PC-3 (cell line): ENCODE data around the gene KL. TPM values are rescaled to one million over a fixed set of nuclear protein-coding genes. Genes with fewer than 3 reads are reported as not detected.
A peak's percentile ranks its signal among the peaks of the same experiment; 100 is the strongest.

ENCODE experiments used
- ATAC-seq: fragments of 200-7000 bp; cut with Tn5 transposase; 2 replicates; pipeline ENCODE4 v1.9.1; 2020; ENCODE audit warnings: mild to moderate bottlenecking, moderate library complexity
- BruUV-seq: library from RNA; stranded (reverse); fragments of 400-500 nt; replicated peaks from 2 replicates; lab custom pipeline; 2021; lab: Mats Ljungman, UMichigan
- CTCF ChIA-PET: fragments of 300-600 bp; sonication (Branson Sonifier 250); formaldehyde crosslinking; loops from one replicate; lab custom pipeline; 2022; ENCODE audit warnings: antibody characterized with exemption; lab: Charles Lee
- POLR2A ChIA-PET: fragments of 300-600 bp; sonication (Branson Sonifier 250); formaldehyde crosslinking; loops from one replicate; lab custom pipeline; 2022; ENCODE audit warnings: antibody characterized with exemption; ENCODE audit not compliant: unreplicated experiment; lab: Charles Lee
- DNase-seq: peaks from one replicate; pipeline ENCODE4 v3.0.0-alpha.2; 2015
- H2AFZ ChIP-seq: fragments of 300-600 bp; sonication (generic); 2 replicates; pipeline ENCODE4 v1.6.0; 2016; ENCODE audit warnings: antibody characterized with exemption, low read length
- H3F3A ChIP-seq: fragments of 300-600 bp; sonication (generic); one replicate; pipeline ENCODE4 v1.6.0; 2017; ENCODE audit warnings: antibody characterized with exemption, low read length, control low read depth, mild to moderate bottlenecking; ENCODE audit not compliant: unreplicated experiment
- H3K27ac ChIP-seq: fragments of 300-600 bp; sonication (generic); 2 replicates; pipeline ENCODE4 v1.5.1; 2016; ENCODE audit warnings: mild to moderate bottlenecking, low read length
- H3K27me3 ChIP-seq: fragments of 300-600 bp; sonication (generic); 2 replicates; pipeline ENCODE4 v1.6.1; 2016; ENCODE audit warnings: low read length, mixed read lengths
- H3K36me3 ChIP-seq: fragments of 300-600 bp; sonication (generic); 2 replicates; pipeline ENCODE4 v1.6.1; 2016; ENCODE audit warnings: low read depth, mixed run types, low read length, mixed read lengths
- H3K4me1 ChIP-seq: fragments of 300-600 bp; sonication (generic); 2 replicates; pipeline ENCODE4 v1.5.1; 2016; ENCODE audit warnings: low read length; ENCODE audit not compliant: insufficient read depth
- H3K4me2 ChIP-seq: fragments of 300-600 bp; sonication (generic); 2 replicates; pipeline ENCODE4 v1.6.0; 2016; ENCODE audit warnings: low read length
- H3K4me3 ChIP-seq: fragments of 300-600 bp; sonication (generic); 2 replicates; pipeline ENCODE4 v1.5.1; 2016; ENCODE audit warnings: mild to moderate bottlenecking, low read length, mixed read lengths
- H3K79me2 ChIP-seq: fragments of 300-600 bp; sonication (generic); 2 replicates; pipeline ENCODE4 v1.6.1; 2017; ENCODE audit warnings: low read length, mixed read lengths
- H3K9ac ChIP-seq: fragments of 300-600 bp; sonication (generic); 2 replicates; pipeline ENCODE4 v1.6.0; 2016; ENCODE audit warnings: mild to moderate bottlenecking, low read length
- H3K9me2 ChIP-seq: fragments of 300-600 bp; sonication (generic); replicated peaks from 2 replicates; pipeline ENCODE4 v1.6.1; 2016; ENCODE audit warnings: mixed run types, low read length, mixed read lengths
- H3K9me3 ChIP-seq: fragments of 300-600 bp; sonication (generic); 2 replicates; pipeline ENCODE4 v1.6.1; 2016; ENCODE audit warnings: low read length, mixed read lengths
- H4K20me1 ChIP-seq: fragments of 300-600 bp; sonication (generic); 2 replicates; pipeline ENCODE4 v1.6.1; 2016; ENCODE audit warnings: low read length, mixed read lengths
- CTCF ChIP-seq: fragments of 300-600 bp; sonication (generic); conservative IDR thresholded peaks from 2 replicates; pipeline ENCODE4 v1.5.1; 2017; ENCODE audit warnings: antibody characterized with exemption, low read depth, mild to moderate bottlenecking, low read length
- EZH2 ChIP-seq: fragments of 300-600 bp; sonication (generic); IDR thresholded peaks from one replicate; pipeline ENCODE4 v1.6.1; 2017; ENCODE audit warnings: antibody characterized with exemption, mild to moderate bottlenecking, low read length; ENCODE audit not compliant: unreplicated experiment
- EZH2phosphoT487 ChIP-seq: fragments of 300-600 bp; sonication (generic); IDR thresholded peaks from 2 replicates; pipeline ENCODE4 v1.6.1; 2018; ENCODE audit warnings: mild to moderate bottlenecking, antibody characterized with exemption, low read length, borderline replicate concordance
- intact Hi-C: fragments of 100-400 bp; cut with micrococcal nuclease; formaldehyde crosslinking; loops from 2 replicates; pipeline ENCODE4 v1.9.0; 2023
- total RNA-seq: library from RNA; depleted of rRNA; stranded (reverse); fragments of >200 nt; gene quantifications from 2 replicates; pipeline ENCODE4 v1.2.3, GENCODE V29; 2014

Gene KL
- total RNA-seq, 1 experiment from 2014 or later = 0.07 TPM

GRCh38 chr13:33099860-33100259 lies 83.6 kb downstream of the KL start:
- BruUV-seq = no TSS peak
- TF ChIP-seq CTCF (no peak), EZH2 (no peak), EZH2phosphoT487 (no peak)
- Histone ChIP-seq H3K27ac (no peak overlapping the region), H3K36me3 (peaks cover 3% of the 10 kb centered on the region), H3K9ac (no peak overlapping the region), H3K9me2 (no peaks in the 10 kb centered on the region), H2AFZ (no peak overlapping the region), H3K79me2 (no peaks in the 10 kb centered on the region), H3K4me3 (no peak overlapping the region), H3F3A (no peaks in the 10 kb centered on the region), H3K4me1 (no peaks in the 10 kb centered on the region), H4K20me1 (no peaks in the 10 kb centered on the region), H3K27me3 (no peaks in the 10 kb centered on the region), H3K4me2 (no peak overlapping the region), H3K9me3 (no peaks in the 10 kb centered on the region)
- intact Hi-C loops = no loop called here
- no peak for ATAC-seq
- DNase-seq = no peak
- CTCF ChIA-PET = no interaction called here
- POLR2A ChIA-PET = no interaction called here

DNA sequence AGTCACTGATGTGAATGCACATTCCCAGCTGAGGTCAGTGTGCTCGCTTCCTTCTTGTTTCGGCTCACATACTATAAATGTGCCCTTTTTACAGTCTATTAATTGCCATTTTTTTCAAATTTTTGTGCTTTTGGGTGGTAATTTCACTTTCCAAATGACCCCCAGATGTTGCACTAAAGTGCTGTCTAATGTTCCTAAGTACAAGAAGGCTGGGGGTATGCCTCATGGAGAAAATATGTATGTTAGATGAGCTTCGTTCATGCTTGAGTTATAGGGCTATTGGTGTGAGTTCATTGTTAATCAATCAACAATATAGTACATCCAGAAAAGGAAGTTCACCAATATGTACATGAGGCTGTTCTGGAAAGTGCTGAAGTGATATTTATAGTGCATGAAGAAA lies 84.7 kb downstream of the KL start:
- Histone ChIP-seq H3F3A (no peaks in the 10 kb centered on the region), H3K4me2 (no peak overlapping the region), H3K4me3 (no peak overlapping the region), H3K9me3 (no peaks in the 10 kb centered on the region), H3K27me3 (no peaks in the 10 kb centered on the region), H3K27ac (no peak overlapping the region), H3K4me1 (no peaks in the 10 kb centered on the region), H2AFZ (no peak overlapping the region), H4K20me1 (no peaks in the 10 kb centered on the region), H3K9me2 (no peaks in the 10 kb centered on the region), H3K36me3 (peaks cover 6% of the 10 kb centered on the region), H3K9ac (no peak overlapping the region), H3K79me2 (no peaks in the 10 kb centered on the region)
- ChIA-PET POLR2A (no interaction called here), CTCF (no interaction called here)
- BruUV-seq = no TSS peak
- TF ChIP-seq EZH2 (no peak), CTCF (no peak), EZH2phosphoT487 (no peak)
- intact Hi-C loops = no loop called here
- ATAC-seq (no peak), DNase-seq (no peak)

GRCh38 chr13:33101835-33102234 lies 85.6 kb downstream of the KL start:
- Histone ChIP-seq H3K4me2 (no peak overlapping the region), H4K20me1 (no peaks in the 10 kb centered on the region), H3F3A (no peaks in the 10 kb centered on the region), H3K9me3 (no peaks in the 10 kb centered on the region), H3K9me2 (no peaks in the 10 kb centered on the region), H3K79me2 (no peaks in the 10 kb centered on the region), H2AFZ (no peak overlapping the region), H3K27me3 (no peaks in the 10 kb centered on the region), H3K4me3 (no peak overlapping the region), H3K27ac (no peak overlapping the region), H3K36me3 (peaks cover 10% of the 10 kb centered on the region), H3K9ac (no peak overlapping the region), H3K4me1 (no peaks in the 10 kb centered on the region)
- DNase-seq (no peak), ATAC-seq (no peak)
- TF ChIP-seq EZH2 (no peak), CTCF (no peak), EZH2phosphoT487 (no peak)
- ChIA-PET POLR2A (no interaction called here), CTCF (no interaction called here)
- intact Hi-C loops = no loop called here
- BruUV-seq = TSS peak; percentile 12
